NCI-H460 (cell line): ENCODE measurements around the gene KRTAP19-4. TPM values are rescaled to one million over a fixed set of nuclear protein-coding genes. Genes with fewer than 3 reads are reported as not detected.
A peak's percentile ranks its signal among the peaks of the same experiment; 100 is the strongest.
"Not testable (repeated sequence)": the region's sequence is repeated elsewhere in the genome, so short reads cannot be mapped to it uniquely, and the experiment has no call there.

Experiments
- DNase-seq: peaks from one replicate; pipeline ENCODE4 v3.0.0-alpha.2; 2016; ENCODE audit warnings: low read depth; ENCODE audit errors: extremely low read depth
- polyA plus RNA-seq: library from polyadenylated mRNA; depleted of rRNA; stranded (reverse); fragments of >200 nt; gene quantifications from 2 replicates; pipeline ENCODE4 v1.2.3, GENCODE V29; 2014; cell fraction: nucleus; rRNA removed
- total RNA-seq: library from RNA; depleted of rRNA; stranded (reverse); fragments of >200 nt; shearing (Covaris generic); gene quantifications from 2 replicates; pipeline ENCODE4 v1.2.3, GENCODE V29; 2014; rRNA removed

KRTAP19-4 gene, protein sequence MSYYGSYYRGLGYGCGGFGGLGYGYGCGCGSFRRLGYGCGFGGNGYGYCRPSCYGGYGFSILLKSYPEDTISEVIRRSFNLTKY
- not detected in 2 replicates for total RNA-seq
- polyA plus RNA-seq: not detected in 2 replicates

DNA sequence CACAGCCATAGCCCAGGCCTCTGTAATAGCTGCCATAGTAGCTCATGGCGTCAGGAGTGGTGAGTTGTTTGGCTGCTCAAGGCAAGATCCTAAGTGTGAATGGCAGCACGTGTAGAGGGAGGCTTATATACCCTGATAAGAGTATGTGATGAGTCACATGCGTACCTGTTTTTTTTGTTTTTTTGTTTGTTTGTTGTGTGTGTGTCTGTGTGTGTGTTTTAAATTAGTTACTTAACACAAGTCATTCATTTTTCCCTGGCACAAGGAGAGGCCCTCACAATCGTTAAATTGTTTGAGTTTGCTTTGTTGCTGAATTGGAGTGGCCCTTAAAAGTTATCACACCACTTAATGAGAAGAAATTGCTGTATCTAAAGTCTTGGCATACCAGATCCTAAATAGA, at the start of gene KRTAP19-4:
Gene KRTAP19-4, minus strand, starts transcription at position 101 of the 400 bp plus-strand sequence. Its CDS starts 55 bp downstream, at position 46.
- no peak for DNase-seq

DNA sequence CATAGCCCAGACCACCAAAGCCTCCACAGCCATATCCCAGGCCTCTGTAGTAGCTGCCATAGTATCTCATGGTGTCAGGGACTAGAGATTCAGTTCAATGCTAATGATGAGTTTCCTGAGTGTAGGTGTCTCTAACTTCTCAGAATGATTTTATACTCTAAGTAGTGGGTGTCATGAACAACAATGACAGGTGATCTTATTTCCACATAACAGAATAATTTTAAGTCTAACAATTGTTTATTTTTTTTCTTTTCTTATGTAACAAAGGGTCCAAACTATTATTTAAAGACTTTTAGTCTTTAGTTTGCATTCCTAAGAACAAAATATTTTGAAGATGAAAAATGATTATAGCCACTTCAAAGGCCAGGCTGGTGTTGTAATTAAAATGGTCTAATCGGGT, 44.8 kb upstream of the KRTAP19-4 start, which contains the start of gene KRTAP19-6:
Gene KRTAP19-6, minus strand, starts transcription at position 101 of the 400 bp plus-strand sequence. Its CDS starts 31 bp downstream, at position 70.
- DNase-seq: no peak

DNA sequence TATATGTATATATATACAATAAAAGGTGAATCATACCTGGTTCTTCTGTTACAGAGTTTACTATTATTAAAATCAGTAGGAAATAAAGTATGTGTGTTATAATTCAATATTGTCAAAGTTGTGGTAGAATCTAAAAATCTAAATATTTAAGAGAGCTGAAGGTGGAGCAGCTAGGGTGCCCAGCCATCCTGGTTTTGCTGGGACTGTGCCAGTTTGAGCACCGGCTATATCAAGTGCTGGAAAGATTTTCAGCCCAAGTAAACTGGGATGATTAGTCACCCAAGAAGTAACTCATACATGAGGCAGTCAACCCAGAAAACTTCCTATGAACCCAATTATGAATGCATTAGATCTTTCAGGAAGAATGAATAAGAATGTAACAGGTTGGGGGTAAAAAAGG, 21.9 kb upstream of the KRTAP19-4 start:
- no peak for DNase-seq

DNA sequence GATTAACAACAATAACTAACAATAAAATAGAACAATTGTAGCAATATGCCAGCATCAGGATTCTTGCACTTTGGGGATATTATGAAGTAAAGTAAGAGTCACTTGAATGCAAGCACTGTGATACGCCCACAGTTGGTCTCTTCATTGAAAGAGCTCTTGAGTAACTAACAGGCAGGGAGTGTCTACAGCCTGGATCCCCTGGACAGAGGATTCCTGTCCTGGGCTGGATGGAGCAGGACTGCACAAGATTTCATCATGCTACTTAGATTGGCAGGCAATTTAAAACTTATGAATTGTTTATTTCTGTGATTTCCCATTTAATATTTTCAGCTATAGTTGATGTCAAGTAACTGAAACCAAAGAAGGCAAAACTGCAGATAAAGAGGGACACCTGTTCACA, 18.7 kb upstream of the KRTAP19-4 start:
- no peak for DNase-seq

DNA sequence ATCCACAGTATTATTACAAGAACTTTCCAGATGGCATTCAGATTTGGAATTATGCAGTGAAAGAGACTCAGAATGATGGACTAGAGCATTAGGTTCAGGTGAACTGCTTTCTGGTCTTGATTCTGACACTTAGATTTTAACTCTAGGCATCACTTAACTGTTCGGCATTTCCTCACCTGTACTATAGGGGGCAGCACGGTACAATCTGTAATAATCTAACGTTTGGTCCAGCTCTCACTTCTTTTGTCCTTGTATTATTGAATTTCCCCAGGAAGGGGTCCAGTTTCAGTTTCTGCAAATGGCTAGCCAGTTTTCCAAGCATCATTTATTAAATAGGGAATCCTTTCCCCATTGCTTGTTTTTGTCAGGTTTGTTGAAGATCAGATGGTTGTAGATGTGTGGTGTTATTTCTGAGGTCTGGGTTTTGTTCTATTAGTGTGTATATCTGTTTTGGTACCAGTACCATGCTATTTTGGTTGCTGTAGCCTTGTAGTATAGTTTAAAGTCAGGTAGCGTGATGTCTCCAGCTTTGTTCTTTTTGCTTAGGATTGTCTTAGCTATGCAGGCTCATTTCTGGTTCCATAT, 8.7 kb upstream of the KRTAP19-4 start:
- not testable (repeated sequence) for DNase-seq

DNA sequence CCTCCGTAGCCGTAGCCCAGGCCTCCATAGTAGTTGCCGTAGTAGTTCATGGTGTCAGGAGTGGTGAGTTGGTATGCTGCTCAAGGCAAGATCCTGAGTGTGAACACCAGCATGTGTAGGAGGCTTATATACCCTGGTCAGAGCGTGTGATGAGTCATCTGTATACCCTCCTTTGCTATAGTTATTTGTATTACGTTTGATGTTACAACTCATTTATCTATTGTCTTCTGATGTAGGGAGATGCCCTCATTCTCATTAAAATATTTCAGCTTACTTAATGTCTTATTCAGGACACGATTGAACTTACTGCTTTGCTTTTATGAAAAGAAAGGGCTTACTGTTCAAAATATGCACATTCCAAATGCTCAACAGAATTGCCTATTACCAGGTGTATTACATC, 5.1 kb upstream of the KRTAP19-4 start, which contains the start of gene KRTAP19-5:
Gene KRTAP19-5, minus strand, starts transcription at position 101 of the 400 bp plus-strand sequence. Its CDS starts 51 bp downstream, at position 50.
- DNase-seq: no peak

DNA sequence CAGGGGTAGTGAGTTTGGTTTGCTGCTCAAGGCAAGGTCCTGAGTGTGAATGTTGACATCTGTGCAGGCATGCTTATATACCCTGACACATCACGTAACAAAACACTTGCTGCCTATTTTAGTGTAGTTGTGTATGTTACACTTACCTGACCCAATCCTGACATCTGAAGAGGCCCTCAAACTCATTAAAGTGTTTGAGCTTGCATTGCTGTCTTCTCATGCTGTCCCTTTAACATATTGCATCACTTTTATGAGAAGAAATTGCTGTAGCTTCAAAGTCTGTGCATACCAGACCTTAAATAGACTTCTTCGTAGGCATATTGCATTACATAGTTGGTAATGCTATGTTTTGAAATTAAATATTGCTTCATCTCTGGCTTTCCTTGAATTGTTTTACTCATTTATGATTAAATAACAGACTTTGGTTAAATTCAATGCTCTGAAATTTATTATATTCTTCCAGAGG, 5.0 kb downstream of the KRTAP19-4 start, which contains the start of gene KRTAP19-3:
Gene KRTAP19-3, minus strand, starts transcription at position 51 of the 466 bp plus-strand sequence. CDS start 56 bp downstream, outside the sequence.
- no peak for DNase-seq

DNA sequence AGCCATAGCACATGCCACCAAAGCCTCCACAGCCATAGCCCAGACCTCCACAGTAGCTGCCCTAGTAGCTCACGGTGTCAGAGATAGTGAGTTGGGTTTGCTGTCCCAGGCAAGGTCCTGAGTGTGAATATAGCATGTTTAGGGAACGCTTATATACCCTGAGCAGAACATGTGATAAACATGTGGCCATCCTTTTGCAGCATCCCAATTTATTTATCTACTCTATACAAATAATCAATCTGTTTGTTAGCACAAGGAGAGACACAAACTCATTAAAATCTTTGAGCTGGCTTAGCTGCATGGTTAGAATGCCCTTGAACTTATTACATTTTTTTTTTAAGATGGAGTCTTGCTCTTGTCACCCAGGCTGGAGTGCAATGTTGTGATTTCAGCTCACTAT, 9.6 kb downstream of the KRTAP19-4 start, which contains the start of gene KRTAP19-2:
Gene KRTAP19-2, minus strand, starts transcription at position 101 of the 400 bp plus-strand sequence. Its CDS starts 88 bp downstream, at position 13.
- DNase-seq: no peak

DNA sequence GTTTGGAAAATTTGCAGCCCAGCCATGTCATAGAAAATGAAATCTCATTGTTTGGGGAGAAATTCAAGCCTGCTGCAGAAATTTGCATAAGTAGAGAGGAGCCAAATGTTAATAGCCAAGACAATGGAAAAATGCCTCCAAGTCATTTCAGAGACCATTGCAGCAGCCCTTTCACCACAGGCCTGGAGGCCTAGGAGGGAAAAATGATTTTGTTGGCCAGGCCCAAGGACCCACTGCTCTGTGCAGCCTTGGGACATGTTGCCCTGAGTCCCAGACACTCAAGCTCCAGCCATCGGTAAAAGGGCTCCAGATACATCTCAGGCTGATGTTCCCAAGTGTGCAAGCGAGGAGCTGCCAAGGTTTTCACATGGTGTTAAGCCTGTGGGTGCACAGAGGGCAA, 10.8 kb downstream of the KRTAP19-4 start:
- no peak for DNase-seq

DNA sequence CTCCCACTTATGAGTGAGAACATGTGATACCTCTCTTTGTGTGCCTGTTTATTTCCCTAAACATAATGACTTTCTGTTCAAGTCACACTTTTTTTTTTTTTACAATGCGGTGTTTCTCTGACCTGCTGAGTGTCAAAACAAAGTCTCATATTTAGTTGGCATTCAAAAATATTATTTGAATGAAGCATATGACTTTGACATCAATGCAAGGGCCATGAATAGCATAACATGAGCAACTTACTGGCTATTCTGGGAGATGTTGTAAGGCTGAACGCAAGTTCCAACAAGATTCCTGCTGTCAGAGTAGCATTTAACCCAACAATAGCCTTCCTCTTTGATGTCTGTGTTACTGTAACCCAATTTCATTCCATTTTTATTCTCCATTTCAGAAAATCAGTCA, 14.8 kb downstream of the KRTAP19-4 start:
- no peak for DNase-seq

DNA sequence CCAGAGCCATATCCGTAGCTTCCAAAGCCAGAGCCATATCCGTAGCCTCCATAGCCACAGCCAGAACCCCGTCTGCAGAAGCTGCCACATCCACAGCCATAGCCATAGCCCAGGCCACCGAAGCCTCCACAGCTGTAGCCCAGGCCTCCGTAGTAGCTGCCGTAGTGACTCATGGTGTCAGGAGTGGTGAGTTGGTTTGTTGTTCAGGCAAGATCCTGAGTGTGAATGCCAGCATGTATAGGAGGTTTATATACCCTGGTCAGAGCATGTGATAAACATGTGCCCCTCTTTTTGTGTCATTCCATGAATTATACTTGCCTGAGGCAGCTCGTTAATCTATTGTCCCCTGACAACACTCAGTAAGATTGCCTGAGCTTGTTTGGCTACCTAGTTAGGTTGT, 16.8 kb downstream of the KRTAP19-4 start, which contains the start of gene KRTAP19-1:
Gene KRTAP19-1, minus strand, starts transcription at position 223 of the 400 bp plus-strand sequence. Its CDS starts 50 bp downstream, at position 173.
- no peak for DNase-seq

DNA sequence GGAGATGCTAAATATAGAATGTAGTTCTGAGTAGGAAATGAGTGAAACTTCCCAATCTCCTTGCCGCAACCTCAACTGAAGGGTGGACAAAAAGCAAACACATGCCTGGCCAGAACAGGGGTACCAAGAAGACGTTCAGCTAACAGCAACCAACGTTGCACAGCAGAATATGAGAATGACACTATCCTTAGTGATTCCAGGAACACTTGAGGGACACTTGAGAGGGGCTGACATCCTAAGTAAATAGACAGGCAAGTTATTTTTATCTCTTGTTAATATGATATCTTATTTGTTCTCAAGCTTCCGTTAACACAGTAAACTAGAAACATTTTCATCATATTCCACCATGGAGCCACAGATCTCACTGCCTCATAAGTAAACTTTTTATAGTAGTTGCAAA, 17.7 kb downstream of the KRTAP19-4 start:
- no peak for DNase-seq

DNA sequence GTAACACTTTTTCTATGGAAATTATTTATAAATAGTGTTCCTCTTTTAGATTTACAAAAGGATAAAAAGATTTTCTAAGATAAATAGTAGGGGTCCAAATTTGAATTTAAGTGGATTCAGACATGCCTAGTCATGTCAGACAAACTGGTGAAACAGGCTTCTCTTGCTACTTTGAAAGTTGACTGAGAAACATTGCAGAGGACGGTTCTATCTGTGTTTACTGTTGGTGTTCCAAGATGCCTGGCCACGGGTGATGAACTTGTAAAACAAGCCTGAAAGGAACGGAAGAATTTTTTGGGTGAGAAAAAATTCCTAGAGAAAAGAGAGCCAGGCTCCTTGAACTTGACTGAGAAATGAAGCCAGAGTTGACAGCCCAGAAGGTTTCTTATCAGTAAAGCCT, 19.0 kb downstream of the KRTAP19-4 start:
- DNase-seq: no peak

DNA sequence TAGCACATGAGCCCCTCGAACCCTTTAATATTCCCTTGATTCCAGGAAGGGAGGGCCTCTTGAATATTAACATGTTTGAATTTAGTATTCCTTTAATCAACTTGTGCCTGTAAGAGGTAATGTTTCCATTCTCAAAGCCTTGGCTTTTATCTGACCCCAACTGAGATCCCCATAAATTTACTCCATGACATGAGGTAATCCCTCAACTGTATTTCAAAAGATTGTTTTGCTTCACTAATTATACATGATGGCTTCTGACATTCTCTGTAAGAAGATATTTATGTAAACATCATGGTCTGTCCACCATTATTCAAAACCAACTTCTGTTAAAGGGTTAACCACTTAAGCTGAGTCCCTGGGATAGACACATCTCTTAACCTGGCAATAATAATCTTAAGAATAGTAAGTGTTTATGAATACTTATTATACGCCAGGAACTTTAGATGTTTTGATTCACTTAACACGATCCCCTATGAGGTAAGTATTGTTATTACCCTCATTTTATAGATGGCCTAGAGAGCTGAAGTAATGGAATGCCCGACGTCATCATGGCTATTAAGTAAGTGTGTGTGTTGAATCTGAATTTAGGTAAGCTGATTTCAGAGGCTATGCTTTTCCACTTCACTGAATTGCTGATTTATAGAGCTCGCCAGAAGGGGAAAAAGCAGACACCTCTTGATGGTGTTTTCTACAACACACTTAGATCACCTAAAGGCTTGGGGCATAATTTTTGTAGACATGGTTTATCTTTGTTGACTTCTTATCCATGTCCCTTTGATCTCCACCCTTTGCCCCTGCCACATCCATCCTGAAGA, 27.9 kb downstream of the KRTAP19-4 start:
- DNase-seq: no peak

DNA sequence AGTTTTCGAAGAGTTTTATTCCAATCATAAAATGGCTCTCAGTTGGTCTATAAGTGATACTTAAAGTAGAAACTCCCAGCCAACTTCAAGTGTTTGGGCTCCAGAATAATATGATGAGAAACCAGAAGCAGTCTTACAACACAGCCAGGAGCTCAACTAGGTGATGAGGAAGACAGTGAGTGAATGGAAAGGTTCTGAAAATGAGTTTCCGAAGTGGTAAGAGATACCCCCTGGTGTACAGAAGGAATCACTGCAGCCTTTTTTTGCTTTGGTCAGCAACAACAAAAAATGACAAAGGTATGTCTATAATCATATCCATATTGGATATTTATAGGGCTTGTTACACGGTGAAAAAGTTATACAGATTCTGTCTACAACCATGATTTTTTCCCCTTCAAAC, 33.3 kb downstream of the KRTAP19-4 start:
- DNase-seq: peak; percentile 5

DNA sequence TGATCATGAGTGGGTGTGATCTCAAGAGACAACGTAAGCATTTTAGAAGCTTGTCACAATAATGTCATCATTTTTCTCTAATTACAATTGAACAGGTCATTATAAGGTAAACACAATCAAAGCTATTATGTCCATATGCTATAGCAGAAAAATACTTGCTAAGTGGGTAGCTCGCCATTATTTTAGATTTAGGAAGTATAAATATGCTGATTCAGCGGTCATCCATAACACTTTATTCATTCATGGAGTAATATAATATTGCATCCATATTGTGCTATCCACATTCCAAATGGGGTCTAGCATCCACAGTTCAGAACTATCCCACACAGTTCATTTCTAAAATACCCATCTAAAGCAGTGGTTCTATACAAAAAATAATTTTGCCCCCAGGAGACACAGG, 48.5 kb downstream of the KRTAP19-4 start:
- no peak for DNase-seq

DNA sequence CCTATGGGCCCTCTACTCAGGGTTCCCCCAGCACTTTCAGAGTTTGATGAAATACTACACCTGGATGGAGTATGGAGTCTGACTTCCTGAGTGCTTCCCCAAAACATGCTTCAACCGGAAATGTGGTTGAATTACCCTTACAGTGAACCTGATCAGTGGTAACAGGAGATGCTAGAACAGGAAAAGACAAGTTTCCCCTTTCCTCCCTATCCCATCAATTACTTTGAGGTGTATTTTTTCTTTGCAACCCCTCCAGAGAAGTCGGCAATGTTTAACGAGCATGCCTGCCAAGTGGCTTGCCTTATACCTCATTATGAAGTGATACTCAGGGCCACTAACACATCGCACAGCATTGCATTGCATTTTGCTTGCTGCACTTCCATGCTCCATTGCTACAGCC, 49.9 kb downstream of the KRTAP19-4 start:
- DNase-seq: no peak
